ENCODE data around the gene MX2.

Gene MX2

DNA sequence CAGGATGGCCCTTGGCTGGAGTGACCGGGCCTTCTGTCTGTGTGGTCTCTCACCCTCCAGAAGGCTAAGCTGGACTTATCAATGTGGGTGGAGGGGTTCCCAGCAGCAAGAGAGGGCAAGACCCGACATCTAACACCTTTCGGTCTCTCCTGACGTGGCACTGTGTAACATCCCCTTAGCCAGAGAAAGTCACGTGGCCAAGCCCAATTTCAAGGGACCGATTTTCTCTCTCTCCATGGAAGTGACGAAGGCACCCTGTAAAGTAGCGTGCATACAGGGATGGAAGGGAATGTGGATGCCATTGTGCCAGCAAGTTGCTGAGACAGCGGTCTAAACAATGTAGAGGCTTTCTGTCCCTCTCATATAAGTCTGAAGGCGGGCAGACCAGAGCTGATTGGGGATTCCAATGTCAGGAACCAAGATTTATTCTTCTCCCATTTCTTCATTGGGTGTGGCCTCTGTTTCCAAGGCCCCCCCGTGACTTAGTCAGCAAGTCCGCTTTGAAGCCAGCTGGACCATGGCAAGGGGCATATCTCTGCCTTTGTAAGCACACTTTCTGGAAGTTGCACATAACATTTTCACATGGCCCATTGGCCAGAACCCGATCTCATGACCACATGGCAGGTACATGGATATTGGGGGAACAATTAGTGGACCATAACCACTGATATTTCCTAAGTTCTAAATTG lies 76.7 kb downstream of the MX2 start:
- DNase-seq (ENCODE audit: low spot score), result no peak

DNA sequence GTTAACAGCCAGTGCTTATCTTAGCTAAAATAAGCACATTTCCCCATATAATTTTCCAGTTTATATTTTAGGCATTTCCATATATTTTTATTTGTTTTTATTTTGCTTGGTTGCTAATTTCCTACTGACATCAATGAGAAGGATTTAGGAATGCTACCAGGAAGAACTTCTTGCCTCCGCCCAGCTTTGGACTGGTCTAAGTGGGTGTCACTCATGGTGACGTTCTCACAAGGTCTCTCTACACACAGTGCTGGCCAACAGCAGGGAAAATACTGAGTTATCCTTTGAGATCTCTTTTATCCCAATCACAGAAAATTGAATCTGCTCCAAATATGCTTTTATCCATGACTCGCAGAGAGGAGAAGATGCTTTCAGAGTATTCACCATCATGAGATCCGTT lies 77.4 kb downstream of the MX2 start:
- DNase-seq (ENCODE audit: low spot score), result no peak

DNA sequence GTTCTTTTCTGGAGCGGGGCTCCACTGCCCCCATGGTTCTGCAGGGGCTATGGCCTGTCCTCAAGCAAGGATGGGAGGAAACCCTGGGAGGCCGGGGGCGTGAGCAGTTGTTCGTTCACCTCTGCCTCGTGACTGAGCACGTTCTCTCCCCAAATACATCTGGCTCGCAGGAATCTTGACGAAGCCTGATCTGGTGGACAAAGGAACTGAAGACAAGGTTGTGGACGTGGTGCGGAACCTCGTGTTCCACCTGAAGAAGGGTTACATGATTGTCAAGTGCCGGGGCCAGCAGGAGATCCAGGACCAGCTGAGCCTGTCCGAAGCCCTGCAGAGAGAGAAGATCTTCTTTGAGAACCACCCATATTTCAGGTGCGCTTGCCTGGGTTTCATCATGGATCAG lies 79.7 kb downstream of the MX2 start:
- no peak for DNase-seq (ENCODE audit: low spot score)

DNA sequence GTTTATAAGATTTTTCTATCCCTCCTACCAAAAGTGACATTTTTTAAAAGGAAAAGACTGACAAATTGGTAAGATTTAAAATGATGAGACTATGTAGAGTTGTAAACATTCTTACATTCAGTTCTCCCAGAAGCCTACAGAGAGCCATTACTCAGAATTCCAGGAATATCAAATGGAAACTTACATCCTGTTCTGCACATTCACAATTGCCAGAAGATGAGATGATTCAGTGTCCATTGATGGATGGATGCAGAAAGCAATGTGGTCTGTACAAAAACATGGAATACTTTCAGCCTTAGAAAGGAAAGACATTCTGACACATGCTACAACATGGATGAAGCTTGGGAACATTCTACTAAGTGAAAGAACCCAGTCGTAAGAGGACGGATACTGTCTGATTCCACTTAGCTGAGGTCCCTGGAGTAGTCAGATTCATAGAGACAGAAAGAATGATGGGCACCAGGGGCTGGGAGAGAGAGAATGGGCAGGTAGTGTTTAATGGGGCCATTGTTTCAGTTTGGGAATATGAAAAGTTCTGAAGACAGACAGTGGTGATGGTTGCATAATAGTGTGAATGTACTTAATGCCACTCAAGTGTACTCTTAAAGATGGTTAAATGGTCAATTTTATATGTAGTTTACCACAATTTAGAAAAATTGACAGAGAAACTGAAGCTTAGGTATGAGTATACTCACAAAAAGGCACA lies 80.8 kb downstream of the MX2 start:
- DNase-seq (ENCODE audit: low spot score), result no peak

DNA sequence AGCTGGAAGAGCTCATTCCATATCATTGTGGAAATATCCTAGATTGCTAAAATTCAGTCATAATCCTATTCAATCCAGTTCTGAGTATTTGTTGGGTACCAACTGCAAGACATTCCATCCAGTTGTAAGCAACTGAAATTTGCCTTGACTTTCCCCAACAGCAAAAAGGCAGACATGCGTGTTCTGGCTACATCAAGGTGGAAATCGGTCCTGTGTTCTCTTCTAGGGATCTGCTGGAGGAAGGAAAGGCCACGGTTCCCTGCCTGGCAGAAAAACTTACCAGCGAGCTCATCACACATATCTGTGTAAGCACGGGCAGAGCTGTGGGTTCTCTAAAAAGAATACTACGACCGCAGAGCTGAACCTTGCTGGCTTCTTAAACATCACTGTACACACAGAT lies 81.7 kb downstream of the MX2 start:
- DNase-seq (ENCODE audit: low spot score), result no peak

DNA sequence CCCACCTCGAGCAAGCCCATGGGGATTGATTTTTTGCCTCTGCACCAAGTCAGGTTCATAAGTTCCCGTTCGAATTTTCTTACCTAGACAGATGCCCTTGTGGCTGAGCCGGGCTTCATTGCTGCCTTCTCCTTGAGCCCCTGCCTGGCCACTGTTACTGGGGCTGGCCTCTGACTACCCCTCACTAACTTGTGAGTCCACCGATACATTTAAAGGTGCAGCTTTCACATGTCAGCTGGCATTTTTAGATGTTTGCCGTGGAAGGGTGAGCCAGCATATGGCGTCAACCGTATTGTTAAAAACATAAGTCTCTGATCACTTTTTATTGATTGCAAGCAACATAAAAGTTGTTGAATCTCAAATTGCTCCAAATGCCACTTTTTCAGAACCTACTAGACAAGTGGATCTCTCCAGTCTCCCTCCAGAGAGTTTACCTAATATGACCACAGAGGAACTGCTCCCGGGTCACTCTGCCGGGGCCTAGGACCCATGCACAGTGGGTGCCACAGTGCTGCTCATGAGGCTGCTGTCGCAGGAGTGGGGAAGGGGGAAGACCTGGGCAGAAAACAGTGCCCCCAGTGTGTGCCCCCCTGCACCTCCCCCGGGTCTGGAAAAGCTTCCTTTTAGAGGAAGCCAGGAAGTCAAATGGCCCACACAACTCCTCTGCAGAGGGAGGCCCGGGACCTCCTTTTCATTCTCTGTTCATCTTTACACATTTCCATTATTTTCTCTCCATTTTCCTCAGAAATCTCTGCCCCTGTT lies 83.1 kb downstream of the MX2 start:
- DNase-seq (ENCODE audit: low spot score), result no peak

DNA sequence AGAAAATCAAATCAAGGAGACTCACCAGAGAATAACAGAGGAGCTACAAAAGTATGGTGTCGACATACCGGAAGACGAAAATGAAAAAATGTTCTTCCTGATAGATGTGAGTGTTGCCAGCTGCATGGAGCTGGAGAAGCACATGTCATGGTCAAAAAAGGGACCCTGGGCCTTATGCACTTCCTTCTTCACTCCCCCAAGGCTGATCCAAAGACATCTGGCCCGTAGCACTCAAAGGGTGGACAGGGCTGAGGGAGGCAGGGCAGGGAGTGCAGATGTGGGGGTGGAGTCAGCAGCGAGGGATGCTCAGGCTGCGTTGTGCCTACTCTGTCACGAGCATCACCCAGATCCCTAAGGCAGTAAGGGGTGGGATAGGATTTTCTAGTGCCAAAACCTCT lies 83.6 kb downstream of the MX2 start:
- no peak for DNase-seq (ENCODE audit: low spot score)

DNA sequence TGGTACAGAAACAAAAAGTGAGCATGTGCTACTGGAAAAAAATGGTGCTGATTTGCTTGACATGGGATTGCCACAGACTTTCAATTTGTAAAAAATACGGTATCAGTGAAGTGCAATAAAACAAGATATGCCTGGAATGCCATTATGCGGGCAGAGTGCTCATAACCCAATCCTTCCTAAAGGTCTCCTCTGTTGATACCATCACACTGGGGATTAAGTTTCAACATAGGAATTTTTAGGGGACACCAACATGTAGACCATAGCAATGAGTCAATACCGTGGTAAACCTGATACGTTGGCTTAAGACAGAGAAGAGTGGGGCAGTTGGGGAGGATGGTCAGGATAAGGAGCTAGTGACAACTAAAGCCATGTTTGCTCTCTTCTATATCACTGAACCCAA lies 84.8 kb downstream of the MX2 start:
- DNase-seq (ENCODE audit: low spot score), result no peak

DNA sequence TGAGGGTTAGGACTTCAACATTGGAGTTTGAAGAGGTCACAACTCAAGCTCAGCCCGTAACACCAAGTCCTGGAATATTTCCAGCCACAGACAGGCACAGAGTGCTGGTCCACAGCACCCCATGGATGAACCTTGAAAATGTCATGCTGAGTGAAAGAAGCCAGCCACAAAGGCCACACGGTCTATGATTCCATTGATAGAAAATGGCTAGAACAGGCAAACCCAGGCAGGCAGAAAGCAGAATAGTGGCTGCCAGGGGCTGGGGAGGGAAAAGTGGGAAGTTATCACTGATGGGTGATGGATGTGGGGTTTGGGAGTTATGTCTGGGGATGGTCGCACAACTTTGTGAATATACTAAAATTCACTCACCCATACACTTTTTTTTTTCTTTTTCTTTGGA lies 85.5 kb downstream of the MX2 start:
- no peak for DNase-seq (ENCODE audit: low spot score)

DNA sequence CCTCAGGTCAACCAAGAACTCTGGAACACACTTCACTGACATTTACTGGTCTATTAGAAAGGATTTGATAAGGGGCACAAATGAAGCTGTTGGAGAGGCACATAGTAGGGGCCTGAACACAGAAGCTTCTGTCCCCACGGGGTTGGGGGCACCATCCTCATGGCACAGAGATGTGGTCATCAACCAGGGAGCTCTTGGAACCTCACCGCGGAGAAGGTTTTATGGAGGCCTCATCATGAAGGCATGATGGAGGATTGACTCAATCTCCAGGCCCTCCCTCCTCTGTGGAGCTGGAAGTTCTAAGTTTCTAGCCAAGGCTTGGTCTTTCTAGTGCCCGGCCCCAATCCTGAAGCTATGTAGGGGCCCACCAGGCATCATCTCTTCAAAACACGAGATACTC lies 87.8 kb downstream of the MX2 start:
- no peak for DNase-seq (ENCODE audit: low spot score)

DNA sequence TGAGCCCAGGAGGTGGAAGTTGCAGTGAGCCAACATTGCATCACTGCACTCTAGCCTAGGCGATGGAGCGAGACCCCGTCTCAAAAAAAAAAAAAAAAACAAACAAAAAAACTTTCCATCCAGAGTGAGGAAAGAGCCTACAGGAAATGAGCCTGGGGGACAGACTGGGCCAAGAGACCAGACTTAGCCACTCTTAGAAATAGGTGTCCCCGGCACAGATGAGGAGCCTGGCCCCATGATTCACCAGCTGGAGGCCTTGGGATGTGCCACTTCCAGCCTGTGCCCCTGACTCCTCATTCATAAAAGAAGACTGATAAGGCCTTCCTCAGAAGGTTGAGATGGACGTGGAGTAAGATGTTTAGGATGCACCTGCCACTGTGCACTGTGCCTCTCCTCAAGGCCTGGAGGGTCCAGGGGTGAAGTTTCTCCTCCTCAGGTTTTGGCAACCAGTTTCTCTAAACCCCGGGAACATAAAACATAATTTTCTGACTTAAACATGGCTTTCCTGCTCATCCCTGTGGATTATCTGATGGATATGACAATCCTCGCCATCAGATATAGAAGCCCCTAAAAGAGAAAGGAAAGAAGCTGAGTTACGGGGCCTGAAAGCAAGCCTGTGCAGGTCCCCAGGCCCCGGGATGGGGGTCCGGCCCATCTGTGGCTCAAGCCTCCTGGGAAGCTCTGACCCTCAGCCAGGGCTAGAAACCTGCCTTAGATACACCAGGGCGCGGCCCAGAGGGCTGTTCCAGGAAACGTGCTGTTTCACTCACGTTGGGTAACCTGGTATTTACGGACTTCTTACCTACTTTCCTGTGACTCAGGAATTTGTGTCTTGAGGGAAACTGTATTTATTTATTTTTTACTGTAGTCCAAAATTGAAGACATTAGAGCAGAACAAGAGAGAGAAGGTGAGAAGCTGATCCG lies 90.2 kb downstream of the MX2 start:
- no peak for DNase-seq (ENCODE audit: low spot score)

DNA sequence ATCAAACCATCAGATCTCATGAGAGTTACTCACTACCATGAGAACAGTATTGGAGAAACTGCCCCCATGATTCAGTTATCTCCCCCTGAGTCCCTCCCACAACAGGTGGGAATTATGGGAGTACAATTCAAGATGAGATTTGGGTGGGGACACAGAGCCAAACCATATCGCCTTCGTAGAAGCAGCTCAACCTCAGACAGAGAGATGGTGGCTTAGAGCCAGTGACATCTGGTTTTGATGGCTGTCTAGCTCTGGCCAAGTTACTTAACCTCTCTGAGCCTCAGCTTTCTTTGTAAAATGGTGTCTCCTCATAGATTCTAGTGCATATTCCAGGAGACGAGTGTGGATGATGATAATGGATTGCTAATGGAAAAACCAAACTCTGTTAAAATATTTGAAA lies 91.4 kb downstream of the MX2 start:
- no peak for DNase-seq (ENCODE audit: low spot score)

DNA sequence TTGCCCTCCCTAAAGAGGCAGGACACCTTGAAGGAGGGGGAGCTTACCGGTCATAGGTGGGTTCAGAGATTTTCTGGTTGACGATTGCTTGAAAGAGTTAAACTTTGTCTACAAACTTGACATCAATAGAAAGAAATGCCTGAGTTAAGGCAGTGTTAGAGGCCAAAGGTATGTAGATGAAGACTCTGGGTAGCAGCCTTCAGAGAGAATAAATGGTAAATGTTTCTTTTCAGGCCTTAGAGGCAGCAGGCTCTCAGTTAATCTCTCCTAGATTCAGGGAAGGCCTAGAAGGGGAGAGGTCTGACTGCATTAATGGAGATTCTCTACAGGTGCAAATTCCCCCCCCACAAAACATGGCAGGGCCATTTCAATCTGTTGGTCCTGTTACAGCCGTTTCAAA lies 91.9 kb downstream of the MX2 start:
- DNase-seq (ENCODE audit: low spot score), result no peak

DNA sequence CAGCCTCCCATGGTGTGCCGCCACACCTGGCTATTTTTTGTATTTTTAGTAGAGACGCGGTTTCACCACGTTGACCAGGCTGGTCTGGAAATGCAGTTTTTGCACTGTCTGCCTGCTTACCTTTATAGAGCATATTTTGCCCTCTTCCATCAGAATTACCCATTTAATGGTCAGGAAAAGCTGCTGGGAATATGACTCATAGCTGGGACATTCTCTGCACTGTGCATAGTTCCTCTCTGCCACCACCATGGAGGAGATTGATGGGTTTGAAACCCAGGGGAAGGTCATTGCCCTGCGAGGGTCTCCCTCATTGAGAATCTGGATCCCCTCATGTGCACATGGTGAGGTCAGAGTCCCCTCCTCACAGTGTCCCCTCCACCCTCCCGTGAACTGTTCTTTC lies 96.3 kb downstream of the MX2 start:
- no peak for DNase-seq (ENCODE audit: low spot score)

DNA sequence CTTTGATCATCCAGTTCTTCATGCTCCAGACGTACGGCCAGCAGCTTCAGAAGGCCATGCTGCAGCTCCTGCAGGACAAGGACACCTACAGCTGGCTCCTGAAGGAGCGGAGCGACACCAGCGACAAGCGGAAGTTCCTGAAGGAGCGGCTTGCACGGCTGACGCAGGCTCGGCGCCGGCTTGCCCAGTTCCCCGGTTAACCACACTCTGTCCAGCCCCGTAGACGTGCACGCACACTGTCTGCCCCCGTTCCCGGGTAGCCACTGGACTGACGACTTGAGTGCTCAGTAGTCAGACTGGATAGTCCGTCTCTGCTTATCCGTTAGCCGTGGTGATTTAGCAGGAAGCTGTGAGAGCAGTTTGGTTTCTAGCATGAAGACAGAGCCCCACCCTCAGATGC lies 96.7 kb downstream of the MX2 start:
- DNase-seq (ENCODE audit: low spot score), result no peak

Data from globus pallidus (tissue), 1 donor.